HG03457 (cell line): Measurements from ENCODE around the gene SAMD14.

Experiments used
- ATAC-seq: cut with Tn5 transposase; IDR thresholded peaks from one replicate; pipeline ENCODE4 v1.9.1; 2021; ENCODE audit warnings: moderate number of reproducible peaks; ENCODE audit not compliant: unreplicated experiment

Gene SAMD14

DNA sequence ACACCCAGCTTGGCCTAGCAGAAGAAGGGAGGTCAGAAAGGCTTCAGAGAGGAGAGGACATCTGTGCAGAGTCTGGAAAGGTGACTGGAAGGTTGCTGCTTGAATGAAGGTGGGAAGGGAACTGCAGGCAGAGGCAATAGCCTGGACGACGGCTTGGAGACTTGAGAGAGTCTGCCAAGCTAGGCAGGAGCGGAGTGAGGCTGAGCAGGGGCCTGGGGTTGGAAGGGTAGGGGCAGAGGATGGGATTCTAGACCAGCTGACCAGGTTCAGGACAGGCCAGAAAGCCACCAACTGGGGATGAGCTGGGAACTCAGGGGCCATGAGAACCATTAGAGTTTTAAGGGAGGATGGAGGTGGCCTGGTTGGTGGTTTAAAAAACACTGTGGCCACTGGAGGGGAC is 35.5 kb upstream of the SAMD14 start:
- no peak for ATAC-seq

DNA sequence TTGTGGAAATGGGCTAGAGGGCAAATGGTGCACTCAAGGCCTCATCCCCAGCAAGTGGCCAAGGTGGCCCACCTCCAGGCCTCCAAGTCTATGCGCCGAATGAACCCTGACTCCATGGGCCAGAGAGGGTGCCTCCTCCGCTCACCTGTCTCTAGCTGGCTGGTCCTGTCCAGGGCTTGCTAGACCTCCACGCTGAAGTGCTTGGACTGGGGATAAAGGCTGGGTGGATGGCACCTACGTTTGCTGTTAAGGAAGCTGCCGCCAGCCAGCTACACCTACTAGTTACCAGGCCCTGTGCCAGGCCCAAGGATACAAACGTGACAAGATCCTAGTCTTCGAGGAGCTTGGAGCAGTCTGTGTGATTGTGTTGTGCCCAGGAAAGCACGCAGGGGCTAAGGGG is 35.1 kb upstream of the SAMD14 start:
- no peak for ATAC-seq

DNA sequence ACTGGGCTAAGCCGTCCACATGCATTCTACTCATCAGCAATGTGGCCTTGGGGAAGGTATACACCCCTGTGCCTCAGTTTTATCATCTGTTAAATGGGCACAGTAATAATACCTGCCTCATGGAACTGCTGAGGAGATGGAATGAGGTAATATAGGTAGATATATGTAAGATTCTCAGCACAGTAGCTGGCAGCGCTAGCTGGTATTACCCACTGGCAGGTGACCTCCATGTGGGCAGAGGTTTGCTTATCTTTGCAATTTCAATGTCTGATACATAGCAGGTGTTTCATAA is 34.7 kb upstream of the SAMD14 start:
- ATAC-seq: no peak

DNA sequence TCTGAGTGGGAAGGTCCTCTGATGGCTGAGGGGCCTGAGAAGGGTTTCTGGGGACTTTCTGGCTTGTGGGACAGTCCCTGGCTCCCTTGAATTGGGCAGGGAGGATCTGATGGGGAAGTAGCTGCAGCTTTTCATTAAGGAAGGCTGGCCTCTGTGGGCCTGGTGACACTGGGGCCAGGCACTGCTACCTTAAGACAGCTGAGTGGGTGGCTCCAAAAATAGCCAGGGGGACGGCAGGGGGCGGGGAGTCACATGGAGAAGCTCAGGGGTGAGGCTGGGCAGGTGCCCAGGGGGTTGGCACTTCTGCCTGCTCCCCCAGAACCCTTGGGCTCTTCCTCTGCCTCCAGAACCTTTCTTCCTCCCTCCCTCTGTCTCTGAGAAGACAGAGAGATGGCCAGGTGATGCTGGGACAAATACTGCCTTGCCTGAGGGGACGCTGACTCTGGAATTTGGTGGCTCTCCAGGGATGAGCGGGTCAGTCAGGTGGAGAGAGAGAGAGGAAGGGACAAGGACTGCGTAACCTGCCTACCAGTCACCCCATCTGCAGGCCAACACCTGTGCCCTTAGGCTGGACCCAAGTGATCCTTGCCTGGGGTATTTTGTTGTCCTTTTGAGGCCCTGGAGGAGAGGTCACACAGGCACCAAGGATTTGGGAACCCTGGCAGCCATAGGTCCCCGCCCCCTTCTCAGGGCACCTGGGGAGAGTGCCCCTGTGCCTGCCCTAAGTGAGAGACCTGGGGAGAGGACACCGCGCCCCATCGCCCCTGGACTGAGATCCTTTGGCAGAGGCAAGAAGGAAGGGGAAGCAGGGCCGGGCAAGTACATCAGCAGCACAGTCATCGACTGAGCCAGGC is 34.1 kb upstream of the SAMD14 start:
- no peak for ATAC-seq

DNA sequence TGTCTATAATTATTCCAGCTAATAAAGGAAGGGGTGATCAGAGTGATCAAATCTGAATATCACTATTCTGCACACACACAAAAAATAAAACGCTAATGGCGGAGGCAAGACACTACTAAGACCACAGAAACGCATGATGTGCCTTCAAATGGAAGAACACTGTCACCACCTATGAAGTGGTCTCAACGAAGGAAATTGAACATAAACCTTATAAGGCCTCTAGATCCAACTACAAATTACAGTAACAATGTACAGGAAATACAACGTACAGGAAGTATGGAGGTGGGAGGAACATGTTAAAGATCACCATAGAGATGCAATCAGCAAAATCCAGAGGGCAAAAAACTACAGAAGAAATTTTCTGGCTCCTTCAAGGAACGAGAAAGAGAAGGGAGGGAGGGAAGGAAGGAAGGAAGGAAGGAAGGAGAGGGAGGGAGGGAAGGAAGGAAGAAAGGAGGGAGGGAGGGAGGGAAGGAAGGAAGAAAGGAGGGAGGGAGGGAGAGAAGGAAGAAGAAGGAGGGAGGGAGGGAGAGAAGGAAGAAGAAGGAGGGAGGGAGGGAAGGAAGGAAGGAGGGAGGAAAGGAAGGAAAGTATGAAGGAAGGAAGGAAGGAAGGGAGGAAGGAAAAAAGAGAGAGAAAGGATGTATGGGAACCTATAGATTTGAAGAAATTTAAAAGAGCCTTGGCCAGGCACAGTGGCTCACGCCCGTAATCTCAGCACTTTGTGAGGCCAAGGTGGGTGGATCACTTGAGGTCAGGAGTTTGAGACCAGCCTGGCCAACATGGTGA is 32.7 kb upstream of the SAMD14 start:
- ATAC-seq: no peak

DNA sequence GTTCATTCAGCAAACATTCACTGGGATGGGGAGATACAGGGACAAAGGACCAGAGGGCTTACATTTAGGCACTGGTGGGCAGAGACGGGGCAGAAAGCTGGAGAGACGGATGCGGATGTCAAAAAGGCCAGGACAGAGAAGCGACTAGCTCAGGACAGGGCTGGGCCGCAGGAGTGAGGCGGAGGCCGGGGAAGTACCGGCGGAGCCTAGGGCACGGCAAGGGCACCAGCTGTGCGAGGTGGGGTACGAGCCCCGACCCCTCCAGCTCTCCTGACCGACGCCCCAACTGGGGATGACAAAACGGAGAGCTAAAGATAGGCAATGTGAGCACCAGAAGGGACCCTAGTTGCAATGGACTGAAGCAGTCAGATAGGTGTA is 31.9 kb upstream of the SAMD14 start:
- ATAC-seq: no peak

DNA sequence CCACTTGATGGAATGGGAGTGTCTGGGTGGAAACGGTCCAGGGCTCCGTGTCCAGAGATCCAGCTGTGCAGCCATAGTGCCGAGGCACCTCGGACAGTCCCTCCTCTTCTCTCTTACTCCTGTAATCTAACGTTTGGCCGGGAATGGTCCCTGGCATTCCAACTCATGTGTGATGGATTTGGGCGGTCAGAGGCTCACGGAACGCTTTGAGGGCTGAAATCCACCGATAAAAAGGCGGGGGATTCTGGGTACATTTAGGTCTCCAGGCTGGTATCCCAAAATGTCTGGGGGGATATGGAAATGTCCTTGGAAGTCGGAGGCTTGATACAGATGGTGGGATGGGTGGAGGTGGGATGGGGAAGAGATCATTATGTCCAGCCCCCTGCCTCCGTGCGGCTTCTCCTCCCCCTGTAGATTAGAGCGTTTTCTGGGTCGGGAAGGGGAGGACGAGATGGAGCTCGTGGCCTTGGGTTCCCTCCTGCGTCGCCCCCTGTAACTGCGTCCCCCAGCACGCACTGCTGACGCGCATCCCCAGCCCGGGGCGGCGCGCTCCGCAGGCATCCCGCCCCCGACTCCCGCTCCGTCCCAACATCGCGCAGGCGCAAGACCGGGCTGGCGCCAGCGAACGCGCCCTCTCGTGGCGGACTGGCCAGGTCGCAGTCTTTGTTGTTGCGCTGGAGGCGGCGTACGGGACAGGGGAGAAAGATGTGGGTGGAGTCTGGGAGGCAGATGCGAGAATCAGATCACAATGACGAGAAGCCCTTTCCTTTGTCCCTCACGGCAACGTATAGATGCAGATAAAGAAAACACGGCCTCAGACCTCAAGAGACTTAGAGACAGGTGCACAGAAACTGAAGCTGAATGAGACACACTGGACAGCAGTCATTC is 31.3 kb upstream of the SAMD14 start:
- no peak for ATAC-seq

DNA sequence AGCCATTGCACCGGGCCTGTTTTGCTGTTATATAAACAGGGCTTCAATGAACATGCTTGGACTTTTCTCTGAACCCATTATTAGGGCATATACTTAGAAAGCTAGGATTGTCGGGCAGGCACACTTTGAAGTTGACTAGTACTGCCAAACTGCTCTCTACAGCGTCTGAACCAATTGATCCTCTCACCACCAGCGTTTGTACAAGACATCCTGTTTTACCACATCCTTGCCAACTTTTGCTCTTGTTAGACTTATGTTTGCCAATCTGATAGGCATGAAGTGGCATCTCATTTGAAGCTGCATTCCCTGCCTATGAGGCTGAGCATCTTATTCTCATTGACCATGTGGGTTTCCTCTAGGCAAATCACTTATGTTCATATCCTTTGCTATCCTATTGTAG is 27.9 kb upstream of the SAMD14 start:
- ATAC-seq: no peak

DNA sequence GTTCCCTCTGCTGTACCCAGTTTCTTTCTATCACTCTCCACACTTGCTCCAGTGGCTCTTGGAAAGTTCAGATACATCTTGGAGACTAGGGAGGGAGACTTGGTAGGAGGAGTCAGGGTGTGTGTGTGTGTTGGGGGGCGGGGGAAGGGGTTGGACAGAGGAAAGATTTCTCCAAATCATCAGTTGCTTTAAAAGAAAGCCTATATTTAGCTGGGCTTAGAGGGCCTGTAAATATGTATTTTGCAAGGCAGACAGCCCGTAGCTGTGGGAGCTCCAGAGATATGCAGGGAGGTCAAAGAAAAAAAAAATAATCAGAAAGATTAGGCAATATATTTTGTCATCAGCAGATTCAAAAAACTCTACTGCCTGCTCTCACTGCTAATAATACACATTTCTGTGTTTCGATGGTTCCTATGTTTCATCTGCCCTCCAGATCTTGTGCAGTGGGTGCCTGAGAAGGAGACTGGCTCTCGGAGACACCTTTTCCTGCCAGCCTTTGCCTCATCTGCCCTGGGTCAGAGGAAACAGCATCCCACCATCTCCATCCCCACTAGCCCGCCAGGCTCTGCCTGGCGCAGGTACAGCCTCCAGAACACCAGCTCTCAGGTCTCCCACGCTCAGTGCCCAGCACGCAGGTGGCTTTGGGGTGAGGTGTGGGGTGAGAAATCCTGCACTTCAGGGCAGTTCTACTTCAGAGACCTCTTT is 25.3 kb upstream of the SAMD14 start:
- no peak for ATAC-seq

DNA sequence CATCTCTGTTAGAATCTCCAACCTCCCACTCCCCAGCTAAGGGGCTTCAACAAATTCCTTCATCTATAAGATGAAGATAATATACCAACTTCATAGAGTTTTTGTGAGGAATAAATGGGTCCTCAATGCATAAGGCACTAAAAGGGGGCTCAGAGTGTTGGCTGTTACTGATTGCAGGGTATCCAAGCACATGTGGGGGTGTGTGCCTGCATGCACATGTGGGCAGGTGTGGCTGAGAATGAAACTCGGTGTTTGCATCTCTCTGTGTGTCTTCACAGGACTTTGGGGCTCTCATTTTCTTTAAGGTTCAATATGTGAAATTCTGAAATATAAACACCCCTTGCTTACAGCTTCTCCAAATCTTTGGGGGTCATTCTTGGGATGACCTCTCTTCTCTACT is 24.6 kb upstream of the SAMD14 start:
- no peak for ATAC-seq

DNA sequence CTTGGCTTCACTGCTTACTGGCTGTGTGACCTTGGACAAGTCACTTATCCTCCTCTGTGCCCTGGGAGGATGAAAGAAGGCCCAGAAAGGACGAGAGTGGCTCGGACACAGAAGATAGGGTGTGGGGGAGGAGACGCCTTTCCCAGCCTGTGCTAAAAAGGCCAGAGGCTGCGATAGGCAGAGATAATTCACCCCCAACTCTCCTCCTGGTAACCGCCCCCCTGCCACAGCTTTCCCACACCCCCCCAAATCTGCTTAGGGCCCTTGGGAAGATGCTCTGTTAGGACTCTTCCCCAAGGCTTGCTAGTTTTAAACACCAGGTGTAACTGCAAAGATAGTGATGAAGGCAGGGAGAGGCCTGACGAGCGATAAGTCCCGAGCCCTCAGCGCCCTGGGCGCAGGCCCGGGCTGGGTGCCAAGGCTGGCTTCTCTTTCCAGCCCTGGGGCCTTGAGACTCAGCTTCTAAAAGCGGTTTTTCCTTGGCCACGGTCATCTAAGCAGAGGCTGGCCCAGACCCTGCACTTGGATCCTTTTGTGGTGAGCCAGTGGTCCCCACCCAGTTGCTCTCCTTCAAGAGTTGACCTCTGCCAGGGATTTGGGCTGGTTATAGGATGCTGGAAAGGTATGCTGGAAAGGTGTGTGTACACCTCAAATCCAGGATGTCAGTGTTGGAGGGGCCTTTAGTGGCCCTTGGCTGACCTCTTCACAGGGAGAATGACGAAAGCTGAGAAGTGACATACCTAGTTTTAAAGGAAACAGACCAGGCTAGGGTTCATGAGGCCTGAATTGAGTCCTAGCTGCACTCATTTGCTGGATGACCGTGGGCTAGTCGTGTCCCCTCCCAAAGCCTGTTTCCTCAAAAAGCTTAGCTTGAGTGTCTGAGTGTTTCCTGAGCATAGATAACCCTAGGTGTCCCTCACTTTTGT is 24.0 kb upstream of the SAMD14 start:
- ATAC-seq: no peak

DNA sequence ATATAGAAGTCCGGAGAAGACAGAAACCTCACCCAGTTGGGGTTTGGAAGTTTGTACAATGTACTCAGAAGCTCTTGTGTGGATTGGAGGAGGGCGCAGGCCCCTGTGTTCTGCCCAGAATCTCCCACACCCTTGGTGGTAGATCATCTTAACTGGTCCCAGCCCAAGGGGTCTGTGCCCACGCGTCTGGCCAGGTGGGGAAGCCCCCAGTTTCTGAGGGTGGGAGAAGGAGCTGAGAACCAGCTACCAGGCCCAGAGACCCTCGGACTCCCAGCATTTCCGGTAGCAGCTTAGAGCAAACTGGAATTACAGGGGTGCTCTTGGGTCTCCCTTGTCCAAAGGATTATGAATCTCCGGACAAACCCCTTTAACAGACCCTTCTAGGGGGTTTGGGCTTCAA is 22.8 kb upstream of the SAMD14 start:
- no peak for ATAC-seq

DNA sequence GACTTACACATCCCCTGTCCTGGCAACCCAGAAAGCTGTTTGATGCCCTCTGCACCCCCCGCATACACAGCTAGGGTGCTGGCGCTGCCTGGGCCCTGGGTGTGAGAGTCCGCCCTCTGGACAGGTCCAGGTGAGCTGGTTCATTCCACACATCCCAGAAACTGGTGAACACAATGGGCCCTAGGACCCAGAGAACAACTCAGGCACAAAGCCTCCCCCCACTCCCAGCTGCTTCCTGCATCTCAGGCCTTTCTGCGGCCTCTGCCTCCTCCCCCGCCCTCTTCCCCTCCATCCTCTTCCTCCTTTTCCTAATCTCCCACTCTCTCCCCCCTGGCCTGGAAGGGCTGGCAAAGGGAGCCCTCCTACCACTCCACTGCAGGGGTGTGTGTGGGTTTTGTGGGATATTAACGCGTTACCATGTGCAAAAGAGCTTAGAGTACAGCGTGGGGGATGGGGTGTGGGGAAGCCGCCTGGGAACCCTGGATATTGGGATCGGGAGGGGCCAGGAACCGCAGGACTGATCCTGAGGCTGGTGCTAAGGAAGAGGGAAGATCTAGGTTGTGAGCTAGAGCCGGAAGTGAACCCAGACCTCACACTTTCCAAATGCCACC is 22.1 kb upstream of the SAMD14 start:
- no peak for ATAC-seq

DNA sequence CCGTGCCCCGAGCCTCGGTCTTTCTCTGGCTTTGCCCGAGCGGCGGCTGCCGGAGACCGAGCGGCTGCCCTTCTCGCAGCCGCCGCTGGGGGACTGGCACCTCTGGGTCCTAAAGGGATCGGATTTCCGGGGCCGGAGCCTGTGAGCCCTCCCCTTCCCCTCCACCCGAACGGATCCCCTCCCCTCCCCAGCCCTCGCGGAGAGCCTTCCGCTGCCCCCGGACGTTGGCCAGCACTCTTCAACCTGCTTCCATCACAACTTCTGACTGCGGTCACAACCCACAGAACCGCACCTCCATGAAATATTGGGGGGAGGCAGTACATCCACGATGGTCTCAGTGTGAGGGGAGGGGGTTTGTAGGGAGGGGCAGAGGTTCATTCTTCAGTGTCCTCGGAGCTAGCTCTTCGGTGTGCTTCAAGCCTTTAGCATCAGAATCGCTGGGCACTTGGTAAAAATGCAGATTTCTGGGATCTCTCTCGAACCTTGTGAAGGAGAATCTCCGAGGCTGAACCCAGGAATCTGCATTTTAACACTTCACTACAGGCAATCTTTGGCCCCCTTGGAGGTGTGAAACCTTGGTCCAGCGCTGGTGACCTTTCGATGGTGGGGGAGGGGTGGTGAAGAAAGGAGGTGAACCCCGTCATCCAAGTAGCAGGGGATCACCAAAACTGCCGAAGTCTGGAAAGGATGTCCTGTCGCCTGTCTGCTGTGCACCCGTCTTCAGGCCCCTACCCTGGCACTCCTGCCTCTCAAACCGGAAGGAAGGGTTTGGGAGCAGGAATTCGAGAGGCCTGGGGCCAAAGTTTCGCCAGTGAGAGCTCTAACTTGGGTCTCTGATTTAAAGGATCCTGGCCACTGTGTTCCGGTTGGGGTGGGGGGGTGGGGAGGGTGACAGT is 21.3 kb upstream of the SAMD14 start:
- no peak for ATAC-seq

DNA sequence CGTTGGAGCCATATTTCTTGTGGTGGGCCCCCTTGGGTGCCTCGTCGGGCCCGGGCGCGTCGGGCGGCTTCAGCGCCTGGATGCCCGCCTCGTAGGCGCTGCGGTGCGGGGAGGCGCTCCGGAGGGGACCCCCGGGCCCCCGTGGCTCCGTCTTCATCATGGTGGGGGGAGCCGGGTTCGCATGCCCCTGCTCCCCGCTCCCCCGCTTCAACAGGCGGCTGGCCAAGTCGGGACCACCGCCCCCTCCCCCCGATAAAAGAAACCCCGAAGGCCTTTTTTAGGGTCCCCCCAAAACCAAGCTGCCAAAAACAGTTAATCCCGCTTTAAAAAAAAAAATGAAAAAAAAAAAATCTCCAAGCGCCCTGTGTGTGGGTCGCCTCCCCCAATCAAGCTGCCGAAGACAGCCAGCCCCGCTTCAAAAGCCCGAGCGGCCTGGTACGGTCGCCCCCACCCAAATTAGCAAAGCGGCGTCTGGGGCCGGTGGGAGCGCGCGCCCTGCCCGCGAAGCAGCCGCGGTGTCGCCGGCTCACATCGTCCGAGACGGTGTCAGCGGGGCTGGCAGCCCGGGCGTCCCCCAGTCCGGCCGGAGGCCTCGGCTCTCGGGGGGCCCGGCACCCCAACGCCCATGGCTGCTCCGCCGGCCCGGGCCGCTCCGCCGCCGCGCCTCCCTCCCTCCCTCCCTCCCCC is 20.5 kb upstream of the SAMD14 start, which contains the start of gene PPP1R9B:
Gene PPP1R9B (minus strand): TSS at position 324 of the 687 bp plus-strand sequence. CDS start 164 bp downstream, at position 160.
- no peak for ATAC-seq

DNA sequence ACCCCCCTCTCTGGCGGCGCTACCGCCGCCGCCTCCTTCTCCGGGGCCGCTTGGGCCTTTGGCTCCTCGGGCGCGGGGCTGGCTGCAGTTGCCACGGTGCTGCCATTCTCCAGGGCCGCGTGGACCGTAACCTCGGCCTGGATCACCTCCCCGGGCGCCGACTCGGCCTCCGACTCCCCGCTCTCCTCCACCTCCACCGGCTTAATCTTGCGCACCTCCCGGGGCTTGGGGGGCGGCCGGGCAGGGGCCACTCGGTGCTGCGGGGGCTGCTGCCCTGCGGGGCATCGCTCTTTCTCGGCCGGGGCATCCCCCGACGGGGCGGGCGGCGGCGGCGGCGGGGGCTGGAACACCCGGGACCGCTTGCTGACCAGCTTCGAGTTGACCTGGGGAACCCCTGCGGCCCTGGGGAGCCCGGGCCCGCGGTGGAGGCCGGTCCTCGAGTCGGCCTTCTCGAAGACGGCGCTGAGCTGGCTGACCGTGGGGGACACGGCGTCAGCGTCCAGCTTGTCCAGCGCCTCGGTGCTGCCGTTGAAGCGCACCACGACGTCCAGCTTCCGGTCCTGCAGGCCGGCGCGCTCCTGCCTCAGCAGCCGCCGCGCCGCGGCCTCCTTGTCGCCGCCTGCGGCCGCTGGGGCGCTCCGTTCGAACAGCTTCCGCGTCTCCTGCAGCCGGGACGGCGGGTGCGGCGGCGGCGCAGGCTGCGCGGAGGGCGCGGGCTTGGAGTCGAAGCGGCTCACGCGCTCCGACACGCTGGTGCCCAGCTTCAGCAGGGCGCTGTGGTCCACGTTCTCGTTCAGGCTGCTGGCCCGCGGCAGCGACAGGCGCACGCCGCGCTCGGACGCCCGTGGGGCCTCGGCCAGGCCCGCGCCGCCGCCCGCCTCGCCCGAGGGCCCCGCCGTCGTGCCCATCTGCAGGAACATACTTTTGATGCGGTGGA is 19.7 kb upstream of the SAMD14 start:
- no peak for ATAC-seq

DNA sequence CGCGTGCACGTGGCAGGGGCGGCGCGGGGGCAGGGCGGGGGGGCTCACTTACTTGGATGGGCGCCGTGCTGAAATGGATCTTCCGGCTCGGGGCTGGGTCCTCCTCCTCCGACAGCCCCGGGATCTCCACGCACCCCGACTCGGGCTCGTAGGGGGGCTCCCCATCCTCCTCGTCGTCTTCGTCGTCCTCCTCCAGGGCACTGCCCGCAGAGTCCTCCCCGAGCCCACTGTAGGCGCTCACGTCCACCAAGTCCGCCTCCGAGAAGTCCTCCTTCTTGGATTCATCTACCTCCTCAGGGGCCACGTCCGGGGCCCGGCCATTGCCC is 19.1 kb upstream of the SAMD14 start:
- ATAC-seq: no peak
